PC-3 (cell line): ENCODE data around the gene MTHFD1L. TPM values are rescaled to one million over a fixed set of nuclear protein-coding genes. Genes with fewer than 3 reads are reported as not detected.
A peak's percentile ranks its signal among the peaks of the same experiment; 100 is the strongest.

Source experiments
- ATAC-seq: fragments of 200-7000 bp; cut with Tn5 transposase; 2 replicates; pipeline ENCODE4 v1.9.1; 2020; ENCODE audit warnings: mild to moderate bottlenecking, moderate library complexity
- BruUV-seq: library from RNA; stranded (reverse); fragments of 400-500 nt; replicated peaks from 2 replicates; lab custom pipeline; 2021; lab: Mats Ljungman, UMichigan
- CTCF ChIA-PET: fragments of 300-600 bp; sonication (Branson Sonifier 250); formaldehyde crosslinking; loops from one replicate; lab custom pipeline; 2022; ENCODE audit warnings: antibody characterized with exemption; lab: Charles Lee
- POLR2A ChIA-PET: fragments of 300-600 bp; sonication (Branson Sonifier 250); formaldehyde crosslinking; loops from one replicate; lab custom pipeline; 2022; ENCODE audit warnings: antibody characterized with exemption; ENCODE audit not compliant: unreplicated experiment; lab: Charles Lee
- DNase-seq: peaks from one replicate; pipeline ENCODE4 v3.0.0-alpha.2; 2015
- H2AFZ ChIP-seq: fragments of 300-600 bp; sonication (generic); 2 replicates; pipeline ENCODE4 v1.6.0; 2016; ENCODE audit warnings: antibody characterized with exemption, low read length
- H3F3A ChIP-seq: fragments of 300-600 bp; sonication (generic); one replicate; pipeline ENCODE4 v1.6.0; 2017; ENCODE audit warnings: antibody characterized with exemption, low read length, control low read depth, mild to moderate bottlenecking; ENCODE audit not compliant: unreplicated experiment
- H3K27ac ChIP-seq: fragments of 300-600 bp; sonication (generic); 2 replicates; pipeline ENCODE4 v1.5.1; 2016; ENCODE audit warnings: mild to moderate bottlenecking, low read length
- H3K27me3 ChIP-seq: fragments of 300-600 bp; sonication (generic); 2 replicates; pipeline ENCODE4 v1.6.1; 2016; ENCODE audit warnings: low read length, mixed read lengths
- H3K36me3 ChIP-seq: fragments of 300-600 bp; sonication (generic); 2 replicates; pipeline ENCODE4 v1.6.1; 2016; ENCODE audit warnings: low read depth, mixed run types, low read length, mixed read lengths
- H3K4me1 ChIP-seq: fragments of 300-600 bp; sonication (generic); 2 replicates; pipeline ENCODE4 v1.5.1; 2016; ENCODE audit warnings: low read length; ENCODE audit not compliant: insufficient read depth
- H3K4me2 ChIP-seq: fragments of 300-600 bp; sonication (generic); 2 replicates; pipeline ENCODE4 v1.6.0; 2016; ENCODE audit warnings: low read length
- H3K4me3 ChIP-seq: fragments of 300-600 bp; sonication (generic); 2 replicates; pipeline ENCODE4 v1.5.1; 2016; ENCODE audit warnings: mild to moderate bottlenecking, low read length, mixed read lengths
- H3K79me2 ChIP-seq: fragments of 300-600 bp; sonication (generic); 2 replicates; pipeline ENCODE4 v1.6.1; 2017; ENCODE audit warnings: low read length, mixed read lengths
- H3K9ac ChIP-seq: fragments of 300-600 bp; sonication (generic); 2 replicates; pipeline ENCODE4 v1.6.0; 2016; ENCODE audit warnings: mild to moderate bottlenecking, low read length
- H3K9me2 ChIP-seq: fragments of 300-600 bp; sonication (generic); replicated peaks from 2 replicates; pipeline ENCODE4 v1.6.1; 2016; ENCODE audit warnings: mixed run types, low read length, mixed read lengths
- H3K9me3 ChIP-seq: fragments of 300-600 bp; sonication (generic); 2 replicates; pipeline ENCODE4 v1.6.1; 2016; ENCODE audit warnings: low read length, mixed read lengths
- H4K20me1 ChIP-seq: fragments of 300-600 bp; sonication (generic); 2 replicates; pipeline ENCODE4 v1.6.1; 2016; ENCODE audit warnings: low read length, mixed read lengths
- CTCF ChIP-seq: fragments of 300-600 bp; sonication (generic); conservative IDR thresholded peaks from 2 replicates; pipeline ENCODE4 v1.5.1; 2017; ENCODE audit warnings: antibody characterized with exemption, low read depth, mild to moderate bottlenecking, low read length
- EZH2 ChIP-seq: fragments of 300-600 bp; sonication (generic); IDR thresholded peaks from one replicate; pipeline ENCODE4 v1.6.1; 2017; ENCODE audit warnings: antibody characterized with exemption, mild to moderate bottlenecking, low read length; ENCODE audit not compliant: unreplicated experiment
- EZH2phosphoT487 ChIP-seq: fragments of 300-600 bp; sonication (generic); IDR thresholded peaks from 2 replicates; pipeline ENCODE4 v1.6.1; 2018; ENCODE audit warnings: mild to moderate bottlenecking, antibody characterized with exemption, low read length, borderline replicate concordance
- intact Hi-C: fragments of 100-400 bp; cut with micrococcal nuclease; formaldehyde crosslinking; loops from 2 replicates; pipeline ENCODE4 v1.9.0; 2023
- total RNA-seq: library from RNA; depleted of rRNA; stranded (reverse); fragments of >200 nt; gene quantifications from 2 replicates; pipeline ENCODE4 v1.2.3, GENCODE V29; 2014

Gene MTHFD1L
- total RNA-seq, 1 experiment from 2014 or later, result 11.9 TPM

GRCh38 chr6:150928882-150929281 lies 63.4 kb downstream of the MTHFD1L start:
- Histone ChIP-seq H3K79me2 (no peaks in the 10 kb centered on the region), H3K9me2 (no peaks in the 10 kb centered on the region), H3K9me3 (no peaks in the 10 kb centered on the region), H3K36me3 (peaks cover 5% of the 10 kb centered on the region; the same call in 1 of the 2 replicates), H3K9ac (no peak overlapping the region), H3K27ac (no peak overlapping the region), H2AFZ (no peak overlapping the region), H3K4me1 (no peaks in the 10 kb centered on the region), H3K27me3 (no peaks in the 10 kb centered on the region), H3K4me3 (no peak overlapping the region), H3F3A (no peaks in the 10 kb centered on the region), H4K20me1 (no peaks in the 10 kb centered on the region), H3K4me2 (no peak overlapping the region)
- intact Hi-C loops, result no loop called here
- no peak for TF ChIP-seq EZH2
- peak; percentile 50 for TF ChIP-seq CTCF
- ChIA-PET CTCF (interaction anchor here (0.7 kb wide), 1 partner anchor 37 kb away, joined by 3 read pairs; no protein-coding TSS in a partner anchor), POLR2A (no interaction called here)
- BruUV-seq, result no TSS peak
- ATAC-seq (no peak), DNase-seq (no peak)

GRCh38 chr6:150929416-150929815 lies 63.9 kb downstream of the MTHFD1L start:
- ATAC-seq, result no peak
- no peak overlapping the region for H3K9ac ChIP-seq
- H3K9me3 ChIP-seq, result no peaks in the 10 kb centered on the region
- no TSS peak for BruUV-seq
- DNase-seq, result no peak
- no peaks in the 10 kb centered on the region for H3K27me3 ChIP-seq
- TF ChIP-seq CTCF (no peak), EZH2 (no peak), EZH2phosphoT487 (no peak)
- no peaks in the 10 kb centered on the region for H4K20me1 ChIP-seq
- H3F3A ChIP-seq, result no peaks in the 10 kb centered on the region
- H3K4me2 ChIP-seq, result no peak overlapping the region
- H3K9me2 ChIP-seq, result no peaks in the 10 kb centered on the region
- H3K4me1 ChIP-seq, result no peaks in the 10 kb centered on the region; the same call in 1 of the 2 replicates
- H3K36me3 ChIP-seq, result peaks cover 5% of the 10 kb centered on the region; the same call in 1 of the 2 replicates
- no peak overlapping the region for H2AFZ ChIP-seq
- intact Hi-C loops, result no loop called here
- no peak overlapping the region for H3K4me3 ChIP-seq
- no peak overlapping the region for H3K27ac ChIP-seq
- no peaks in the 10 kb centered on the region for H3K79me2 ChIP-seq
- POLR2A ChIA-PET, result no interaction called here
- CTCF ChIA-PET, result interaction anchor here (0.7 kb wide), 1 partner anchor 38 kb away, joined by 3 read pairs; no protein-coding TSS in a partner anchor

- Histone ChIP-seq H3K9me3 (no peaks in the 10 kb centered on the region), H3K4me3 (no peak overlapping the region), H3K27me3 (no peaks in the 10 kb centered on the region), H3K36me3 (peaks cover 5% of the 10 kb centered on the region; the same call in 1 of the 2 replicates), H4K20me1 (no peaks in the 10 kb centered on the region), H3K9ac (no peak overlapping the region), H3K27ac (no peak overlapping the region), H3K9me2 (no peaks in the 10 kb centered on the region), H2AFZ (no peak overlapping the region), H3K4me2 (no peak overlapping the region), H3K4me1 (peaks cover 4% of the 10 kb centered on the region), H3F3A (no peaks in the 10 kb centered on the region), H3K79me2 (no peaks in the 10 kb centered on the region)
- no peak for TF ChIP-seq CTCF
- no peak for TF ChIP-seq EZH2phosphoT487
- TF ChIP-seq EZH2, result no peak
- ChIA-PET CTCF (no interaction called here), POLR2A (no interaction called here)
- ATAC-seq, result no peak
- no TSS peak for BruUV-seq
- intact Hi-C loops, result no loop called here
- peak; percentile 30 for DNase-seq
These were observed 65.3 kb downstream of the MTHFD1L start for GRCh38 chr6:150930841-150931240.
